Measurements from ENCODE around the gene EFCAB8.

Gene EFCAB8

GRCh38 chr20:32925481-32926196 is 66.9 kb downstream of the EFCAB8 start:
- H3K4me3 ChIP-seq (ENCODE audit: low read depth, low read length), result no peak overlapping the region
- no peak for TF ChIP-seq POLR2A (IDR thresholded peaks at IDR 0.05; ENCODE audit: extremely low read depth, insufficient read length)
- no peak for TF ChIP-seq CTCF (IDR thresholded peaks at IDR 0.05; ENCODE audit: low read depth, low read length)
- no peak for TF ChIP-seq MYC (IDR thresholded peaks at IDR 0.05; ENCODE audit: low read depth, low read length)
- no peak for TF ChIP-seq MAX (IDR thresholded peaks at IDR 0.05; ENCODE audit: low read depth, low read length)
- no peak for DNase-seq (ENCODE audit: low read depth)

- TF ChIP-seq MYC (IDR thresholded peaks at IDR 0.05; ENCODE audit: low read depth, low read length), result no peak
- no peak for TF ChIP-seq POLR2A (IDR thresholded peaks at IDR 0.05; ENCODE audit: extremely low read depth, insufficient read length)
- TF ChIP-seq CTCF (IDR thresholded peaks at IDR 0.05; ENCODE audit: low read depth, low read length), result no peak
- TF ChIP-seq MAX (IDR thresholded peaks at IDR 0.05; ENCODE audit: low read depth, low read length), result no peak
- no peak overlapping the region for H3K4me3 ChIP-seq (ENCODE audit: low read depth, low read length)
- no peak for DNase-seq (ENCODE audit: low read depth)
These were observed 70.4 kb downstream of the EFCAB8 start for GRCh38 chr20:32929162-32929561.

GRCh38 chr20:32930181-32930580 is 71.5 kb downstream of the EFCAB8 start:
- DNase-seq (ENCODE audit: low read depth), result no peak
- TF ChIP-seq MAX (IDR thresholded peaks at IDR 0.05; ENCODE audit: low read depth, low read length) (no peak), MYC (IDR thresholded peaks at IDR 0.05; ENCODE audit: low read depth, low read length) (no peak), POLR2A (IDR thresholded peaks at IDR 0.05; ENCODE audit: extremely low read depth, insufficient read length) (no peak), CTCF (IDR thresholded peaks at IDR 0.05; ENCODE audit: low read depth, low read length) (no peak)
- H3K4me3 ChIP-seq (ENCODE audit: low read depth, low read length), result no peak overlapping the region

- H3K4me3 ChIP-seq (ENCODE audit: low read depth, low read length), result no peak overlapping the region
- TF ChIP-seq POLR2A (IDR thresholded peaks at IDR 0.05; ENCODE audit: extremely low read depth, insufficient read length) (no peak), MYC (IDR thresholded peaks at IDR 0.05; ENCODE audit: low read depth, low read length) (no peak), CTCF (IDR thresholded peaks at IDR 0.05; ENCODE audit: low read depth, low read length) (no peak), MAX (IDR thresholded peaks at IDR 0.05; ENCODE audit: low read depth, low read length) (no peak)
- DNase-seq (ENCODE audit: low read depth), result no peak
These were observed 72.0 kb downstream of the EFCAB8 start for GRCh38 chr20:32930701-32931100.

GRCh38 chr20:32934580-32934979 is 75.9 kb downstream of the EFCAB8 start:
- DNase-seq (ENCODE audit: low read depth), result no peak
- TF ChIP-seq MAX (IDR thresholded peaks at IDR 0.05; ENCODE audit: low read depth, low read length) (no peak), MYC (IDR thresholded peaks at IDR 0.05; ENCODE audit: low read depth, low read length) (no peak)
- H3K4me3 ChIP-seq (ENCODE audit: low read depth, low read length), result no peak overlapping the region

GRCh38 chr20:32941155-32941885 is 82.6 kb downstream of the EFCAB8 start:
- TF ChIP-seq MYC (IDR thresholded peaks at IDR 0.05; ENCODE audit: low read depth, low read length), result no peak
- no peak for TF ChIP-seq CTCF (IDR thresholded peaks at IDR 0.05; ENCODE audit: low read depth, low read length)
- TF ChIP-seq POLR2A (IDR thresholded peaks at IDR 0.05; ENCODE audit: extremely low read depth, insufficient read length), result no peak
- no peak for TF ChIP-seq MAX (IDR thresholded peaks at IDR 0.05; ENCODE audit: low read depth, low read length)
- DNase-seq (ENCODE audit: low read depth), result peak; percentile 71
- H3K4me3 ChIP-seq (ENCODE audit: low read depth, low read length), result no peak overlapping the region

All from NB4 (cell line).